ENCODE data around the gene FOXN1.

The FOXN1 gene

GRCh38 chr17:28541439-28541838 is 35.3 kb downstream of the FOXN1 start:
- no peaks in the 10 kb centered on the region for H3K4me1 ChIP-seq (ENCODE audit: insufficient read depth, poor library complexity, severe bottlenecking)
- no peak overlapping the region for H3K4me3 ChIP-seq (ENCODE audit: severe bottlenecking)
- ATAC-seq (ENCODE audit: low read depth) (no peak), DNase-seq (ENCODE audit: low spot score) (no peak)
- no peak for TF ChIP-seq CTCF (IDR thresholded peaks at IDR 0.05; ENCODE audit: poor library complexity, severe bottlenecking)
- no peaks in the 10 kb centered on the region for H3K27me3 ChIP-seq (ENCODE audit: insufficient read depth, poor library complexity, severe bottlenecking)
- no peak overlapping the region for H3K27ac ChIP-seq (ENCODE audit: poor library complexity, severe bottlenecking)
- H3K36me3 ChIP-seq (ENCODE audit: low read depth): no peaks in the 10 kb centered on the region
- H3K9me3 ChIP-seq (ENCODE audit: severe bottlenecking): no peaks in the 10 kb centered on the region

GRCh38 chr17:28544402-28545140 is 38.4 kb downstream of the FOXN1 start:
- DNase-seq (ENCODE audit: low spot score) (no peak), ATAC-seq (ENCODE audit: low read depth) (no peak)
- H3K4me1 ChIP-seq (ENCODE audit: insufficient read depth, poor library complexity, severe bottlenecking): no peaks in the 10 kb centered on the region
- no peak for TF ChIP-seq CTCF (IDR thresholded peaks at IDR 0.05; ENCODE audit: poor library complexity, severe bottlenecking)
- no peak overlapping the region for H3K27ac ChIP-seq (ENCODE audit: poor library complexity, severe bottlenecking)
- no peaks in the 10 kb centered on the region for H3K9me3 ChIP-seq (ENCODE audit: severe bottlenecking)
- H3K36me3 ChIP-seq (ENCODE audit: low read depth): no peaks in the 10 kb centered on the region
- no peak overlapping the region for H3K4me3 ChIP-seq (ENCODE audit: severe bottlenecking)
- H3K27me3 ChIP-seq (ENCODE audit: insufficient read depth, poor library complexity, severe bottlenecking): no peaks in the 10 kb centered on the region

DNA sequence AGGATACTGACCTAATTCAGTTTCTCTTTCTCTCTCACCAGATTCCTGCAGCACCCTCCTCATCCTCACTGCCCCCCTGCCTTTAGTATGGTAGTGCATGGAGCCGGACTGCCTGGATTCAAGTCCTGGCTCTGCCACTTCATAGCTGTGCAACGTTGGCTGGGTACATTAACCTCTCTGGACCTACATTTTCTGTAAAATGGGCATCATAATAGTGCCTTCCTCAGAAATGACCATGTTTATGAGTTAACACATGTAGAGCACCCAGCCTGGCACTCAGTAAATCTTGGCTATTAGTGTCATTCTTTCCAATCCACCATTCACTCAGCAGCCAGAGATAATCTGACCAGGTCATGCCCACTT is 39.0 kb downstream of the FOXN1 start:
- no peak for TF ChIP-seq CTCF (IDR thresholded peaks at IDR 0.05; ENCODE audit: poor library complexity, severe bottlenecking)
- DNase-seq (ENCODE audit: low spot score): no peak

DNA sequence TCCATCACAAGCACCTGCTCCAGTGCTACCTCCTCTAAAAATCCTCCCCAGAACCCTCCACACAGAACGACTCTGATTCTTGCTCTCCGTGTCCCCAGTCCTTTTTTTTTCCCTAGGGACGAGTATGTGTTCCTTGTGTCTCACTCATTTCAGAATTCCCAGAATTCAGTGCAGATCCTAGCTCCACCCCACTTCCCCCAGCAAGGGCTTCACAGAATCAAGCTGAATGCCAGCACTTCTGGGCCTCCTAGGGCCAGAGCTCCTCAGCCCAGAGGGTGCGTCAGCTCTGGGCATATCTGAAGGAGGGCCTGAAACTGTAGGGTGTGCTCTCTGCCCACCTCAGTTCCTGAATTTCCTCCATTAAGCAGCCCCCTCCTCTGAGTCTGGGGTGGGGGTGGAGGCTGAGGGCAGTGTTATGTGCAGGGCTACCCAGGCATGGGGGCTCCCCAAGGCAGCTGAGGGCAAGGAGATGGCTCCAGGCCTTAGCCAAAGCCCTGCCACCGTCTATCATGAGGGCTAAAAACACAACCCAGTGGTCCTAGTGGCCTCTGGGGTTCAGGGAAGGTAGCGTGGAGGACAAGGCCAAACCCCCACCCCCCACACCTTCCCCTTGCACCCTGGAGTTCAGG is 39.8 kb downstream of the FOXN1 start:
- H3K27me3 ChIP-seq (ENCODE audit: insufficient read depth, poor library complexity, severe bottlenecking): no peaks in the 10 kb centered on the region
- no peaks in the 10 kb centered on the region for H3K9me3 ChIP-seq (ENCODE audit: severe bottlenecking)
- no peak overlapping the region for H3K4me3 ChIP-seq (ENCODE audit: severe bottlenecking)
- no peak for TF ChIP-seq CTCF (IDR thresholded peaks at IDR 0.05; ENCODE audit: poor library complexity, severe bottlenecking)
- no peak overlapping the region for H3K27ac ChIP-seq (ENCODE audit: poor library complexity, severe bottlenecking)
- ATAC-seq (ENCODE audit: low read depth) (no peak), DNase-seq (ENCODE audit: low spot score) (no peak)
- H3K4me1 ChIP-seq (ENCODE audit: insufficient read depth, poor library complexity, severe bottlenecking): no peaks in the 10 kb centered on the region
- H3K36me3 ChIP-seq (ENCODE audit: low read depth): no peaks in the 10 kb centered on the region

More for the DNA sequence above, 39.0 kb downstream of the FOXN1 start:
- Histone ChIP-seq H3K36me3 (ENCODE audit: low read depth) (no peaks in the 10 kb centered on the region), H3K9me3 (ENCODE audit: severe bottlenecking) (no peaks in the 10 kb centered on the region), H3K4me1 (ENCODE audit: insufficient read depth, poor library complexity, severe bottlenecking) (no peaks in the 10 kb centered on the region), H3K27ac (ENCODE audit: poor library complexity, severe bottlenecking) (no peak overlapping the region), H3K4me3 (ENCODE audit: severe bottlenecking) (no peak overlapping the region), H3K27me3 (ENCODE audit: insufficient read depth, poor library complexity, severe bottlenecking) (no peaks in the 10 kb centered on the region)
- ATAC-seq (ENCODE audit: low read depth): no peak

DNA sequence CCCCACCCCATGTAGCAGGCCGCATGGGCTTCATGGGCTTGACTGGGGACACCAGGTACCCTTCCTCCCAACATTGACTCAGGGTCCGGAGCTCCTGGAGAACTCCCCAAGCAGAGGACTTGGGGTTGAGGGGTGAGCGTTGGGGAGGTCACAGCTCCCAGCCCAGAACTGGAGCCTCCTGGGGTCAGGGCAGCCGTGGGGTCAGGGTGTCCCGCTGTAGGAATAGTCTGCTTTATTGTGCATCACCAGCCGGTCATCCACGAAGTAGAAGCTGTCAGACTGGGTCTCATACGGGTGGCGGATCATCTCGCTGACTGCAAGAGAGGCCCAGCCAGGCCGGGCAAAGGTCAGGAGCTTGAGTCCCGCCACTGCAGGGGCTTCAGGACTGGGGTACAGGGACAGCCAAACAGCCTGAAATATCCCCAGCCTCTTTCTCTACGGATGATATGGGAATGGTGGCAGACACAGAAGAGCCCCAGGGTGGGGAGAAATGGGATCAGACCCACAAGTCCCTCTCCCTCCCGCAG is 41.0 kb downstream of the FOXN1 start:
- no peak for ATAC-seq (ENCODE audit: low read depth)

More for the DNA sequence above, 41.0 kb downstream of the FOXN1 start:
- H3K4me3 ChIP-seq (ENCODE audit: severe bottlenecking): no peak overlapping the region
- H3K4me1 ChIP-seq (ENCODE audit: insufficient read depth, poor library complexity, severe bottlenecking): no peaks in the 10 kb centered on the region
- no peak for DNase-seq (ENCODE audit: low spot score)
- no peak for TF ChIP-seq CTCF (IDR thresholded peaks at IDR 0.05; ENCODE audit: poor library complexity, severe bottlenecking)
- H3K27ac ChIP-seq (ENCODE audit: poor library complexity, severe bottlenecking): no peak overlapping the region
- H3K36me3 ChIP-seq (ENCODE audit: low read depth): no peaks in the 10 kb centered on the region
- H3K9me3 ChIP-seq (ENCODE audit: severe bottlenecking): no peaks in the 10 kb centered on the region
- H3K27me3 ChIP-seq (ENCODE audit: insufficient read depth, poor library complexity, severe bottlenecking): no peaks in the 10 kb centered on the region

Measured in RWPE2 (cell line).